PC-3 (cell line): Measurements from ENCODE around the gene CCDC192. TPM values are rescaled to one million over a fixed set of nuclear protein-coding genes. Genes with fewer than 3 reads are reported as not detected.

ENCODE experiments used
- ATAC-seq: fragments of 200-7000 bp; cut with Tn5 transposase; 2 replicates; pipeline ENCODE4 v1.9.1; 2020; ENCODE audit warnings: mild to moderate bottlenecking, moderate library complexity
- BruUV-seq: library from RNA; stranded (reverse); fragments of 400-500 nt; replicated peaks from 2 replicates; lab custom pipeline; 2021; lab: Mats Ljungman, UMichigan
- CTCF ChIA-PET: fragments of 300-600 bp; sonication (Branson Sonifier 250); formaldehyde crosslinking; loops from one replicate; lab custom pipeline; 2022; ENCODE audit warnings: antibody characterized with exemption; lab: Charles Lee
- POLR2A ChIA-PET: fragments of 300-600 bp; sonication (Branson Sonifier 250); formaldehyde crosslinking; loops from one replicate; lab custom pipeline; 2022; ENCODE audit warnings: antibody characterized with exemption; ENCODE audit not compliant: unreplicated experiment; lab: Charles Lee
- DNase-seq: peaks from one replicate; pipeline ENCODE4 v3.0.0-alpha.2; 2015
- H2AFZ ChIP-seq: fragments of 300-600 bp; sonication (generic); 2 replicates; pipeline ENCODE4 v1.6.0; 2016; ENCODE audit warnings: antibody characterized with exemption, low read length
- H3F3A ChIP-seq: fragments of 300-600 bp; sonication (generic); one replicate; pipeline ENCODE4 v1.6.0; 2017; ENCODE audit warnings: antibody characterized with exemption, low read length, control low read depth, mild to moderate bottlenecking; ENCODE audit not compliant: unreplicated experiment
- H3K27ac ChIP-seq: fragments of 300-600 bp; sonication (generic); 2 replicates; pipeline ENCODE4 v1.5.1; 2016; ENCODE audit warnings: mild to moderate bottlenecking, low read length
- H3K27me3 ChIP-seq: fragments of 300-600 bp; sonication (generic); 2 replicates; pipeline ENCODE4 v1.6.1; 2016; ENCODE audit warnings: low read length, mixed read lengths
- H3K36me3 ChIP-seq: fragments of 300-600 bp; sonication (generic); 2 replicates; pipeline ENCODE4 v1.6.1; 2016; ENCODE audit warnings: low read depth, mixed run types, low read length, mixed read lengths
- H3K4me1 ChIP-seq: fragments of 300-600 bp; sonication (generic); 2 replicates; pipeline ENCODE4 v1.5.1; 2016; ENCODE audit warnings: low read length; ENCODE audit not compliant: insufficient read depth
- H3K4me2 ChIP-seq: fragments of 300-600 bp; sonication (generic); 2 replicates; pipeline ENCODE4 v1.6.0; 2016; ENCODE audit warnings: low read length
- H3K4me3 ChIP-seq: fragments of 300-600 bp; sonication (generic); 2 replicates; pipeline ENCODE4 v1.5.1; 2016; ENCODE audit warnings: mild to moderate bottlenecking, low read length, mixed read lengths
- H3K79me2 ChIP-seq: fragments of 300-600 bp; sonication (generic); 2 replicates; pipeline ENCODE4 v1.6.1; 2017; ENCODE audit warnings: low read length, mixed read lengths
- H3K9ac ChIP-seq: fragments of 300-600 bp; sonication (generic); 2 replicates; pipeline ENCODE4 v1.6.0; 2016; ENCODE audit warnings: mild to moderate bottlenecking, low read length
- H3K9me2 ChIP-seq: fragments of 300-600 bp; sonication (generic); replicated peaks from 2 replicates; pipeline ENCODE4 v1.6.1; 2016; ENCODE audit warnings: mixed run types, low read length, mixed read lengths
- H3K9me3 ChIP-seq: fragments of 300-600 bp; sonication (generic); 2 replicates; pipeline ENCODE4 v1.6.1; 2016; ENCODE audit warnings: low read length, mixed read lengths
- H4K20me1 ChIP-seq: fragments of 300-600 bp; sonication (generic); 2 replicates; pipeline ENCODE4 v1.6.1; 2016; ENCODE audit warnings: low read length, mixed read lengths
- EZH2 ChIP-seq: fragments of 300-600 bp; sonication (generic); IDR thresholded peaks from one replicate; pipeline ENCODE4 v1.6.1; 2017; ENCODE audit warnings: antibody characterized with exemption, mild to moderate bottlenecking, low read length; ENCODE audit not compliant: unreplicated experiment
- EZH2phosphoT487 ChIP-seq: fragments of 300-600 bp; sonication (generic); IDR thresholded peaks from 2 replicates; pipeline ENCODE4 v1.6.1; 2018; ENCODE audit warnings: mild to moderate bottlenecking, antibody characterized with exemption, low read length, borderline replicate concordance
- intact Hi-C: fragments of 100-400 bp; cut with micrococcal nuclease; formaldehyde crosslinking; loops from 2 replicates; pipeline ENCODE4 v1.9.0; 2023
- total RNA-seq: library from RNA; depleted of rRNA; stranded (reverse); fragments of >200 nt; gene quantifications from 2 replicates; pipeline ENCODE4 v1.2.3, GENCODE V29; 2014
- TF ChIP-seq, protein P1 (sequence below): fragments of 300-600 bp; sonication (generic); conservative IDR thresholded peaks from 2 replicates; pipeline ENCODE4 v1.5.1; 2017; ENCODE audit warnings: antibody characterized with exemption, low read depth, mild to moderate bottlenecking, low read length

The CCDC192 gene
- total RNA-seq, 1 experiment from 2014 or later = not detected

DNA sequence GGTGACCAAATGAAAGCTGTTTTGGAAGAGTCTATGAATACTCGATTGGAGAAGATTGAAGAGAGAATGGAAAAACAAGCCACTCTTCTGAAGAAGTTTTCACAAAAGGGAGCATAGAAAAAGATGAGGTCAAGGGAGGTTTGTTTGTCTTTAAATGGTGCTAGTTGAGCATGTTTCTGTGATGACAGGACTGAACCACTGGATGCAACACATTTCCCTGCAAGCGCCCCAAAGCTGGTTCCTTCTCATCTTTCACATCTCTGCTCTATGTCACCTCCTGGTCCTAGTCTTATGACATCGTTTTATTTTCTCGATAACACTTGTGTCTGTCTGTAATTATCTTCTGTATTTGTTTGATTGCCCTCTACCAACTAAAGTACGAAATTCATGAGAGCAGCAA is 3.8 kb upstream of the CCDC192 start:
- DNase-seq (no peak), ATAC-seq (no peak)
- H3K79me2 ChIP-seq = no peaks in the 10 kb centered on the region
- no peak overlapping the region for H3K27ac ChIP-seq
- intact Hi-C loops = no loop called here
- H2AFZ ChIP-seq = no peak overlapping the region
- peaks cover 7% of the 10 kb centered on the region for H3K4me1 ChIP-seq
- ChIA-PET CTCF (interaction anchor here (0.6 kb wide), 1 partner anchor 738 kb away, joined by 7 read pairs; no protein-coding TSS in a partner anchor), POLR2A (no interaction called here)
- BruUV-seq = no TSS peak
- no peaks in the 10 kb centered on the region for H4K20me1 ChIP-seq
- no peak overlapping the region for H3K4me2 ChIP-seq
- H3K9me3 ChIP-seq = no peaks in the 10 kb centered on the region
- H3K27me3 ChIP-seq = peaks cover 70% of the 10 kb centered on the region
- TF ChIP-seq EZH2phosphoT487 = no peak
- TF ChIP-seq, protein P1, sequence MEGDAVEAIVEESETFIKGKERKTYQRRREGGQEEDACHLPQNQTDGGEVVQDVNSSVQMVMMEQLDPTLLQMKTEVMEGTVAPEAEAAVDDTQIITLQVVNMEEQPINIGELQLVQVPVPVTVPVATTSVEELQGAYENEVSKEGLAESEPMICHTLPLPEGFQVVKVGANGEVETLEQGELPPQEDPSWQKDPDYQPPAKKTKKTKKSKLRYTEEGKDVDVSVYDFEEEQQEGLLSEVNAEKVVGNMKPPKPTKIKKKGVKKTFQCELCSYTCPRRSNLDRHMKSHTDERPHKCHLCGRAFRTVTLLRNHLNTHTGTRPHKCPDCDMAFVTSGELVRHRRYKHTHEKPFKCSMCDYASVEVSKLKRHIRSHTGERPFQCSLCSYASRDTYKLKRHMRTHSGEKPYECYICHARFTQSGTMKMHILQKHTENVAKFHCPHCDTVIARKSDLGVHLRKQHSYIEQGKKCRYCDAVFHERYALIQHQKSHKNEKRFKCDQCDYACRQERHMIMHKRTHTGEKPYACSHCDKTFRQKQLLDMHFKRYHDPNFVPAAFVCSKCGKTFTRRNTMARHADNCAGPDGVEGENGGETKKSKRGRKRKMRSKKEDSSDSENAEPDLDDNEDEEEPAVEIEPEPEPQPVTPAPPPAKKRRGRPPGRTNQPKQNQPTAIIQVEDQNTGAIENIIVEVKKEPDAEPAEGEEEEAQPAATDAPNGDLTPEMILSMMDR = no peak
- TF ChIP-seq EZH2 = no peak
- H3K36me3 ChIP-seq = no peaks in the 10 kb centered on the region
- no peaks in the 10 kb centered on the region for H3F3A ChIP-seq
- no peak overlapping the region for H3K9ac ChIP-seq
- H3K9me2 ChIP-seq = no peaks in the 10 kb centered on the region
- H3K4me3 ChIP-seq = no peak overlapping the region

DNA sequence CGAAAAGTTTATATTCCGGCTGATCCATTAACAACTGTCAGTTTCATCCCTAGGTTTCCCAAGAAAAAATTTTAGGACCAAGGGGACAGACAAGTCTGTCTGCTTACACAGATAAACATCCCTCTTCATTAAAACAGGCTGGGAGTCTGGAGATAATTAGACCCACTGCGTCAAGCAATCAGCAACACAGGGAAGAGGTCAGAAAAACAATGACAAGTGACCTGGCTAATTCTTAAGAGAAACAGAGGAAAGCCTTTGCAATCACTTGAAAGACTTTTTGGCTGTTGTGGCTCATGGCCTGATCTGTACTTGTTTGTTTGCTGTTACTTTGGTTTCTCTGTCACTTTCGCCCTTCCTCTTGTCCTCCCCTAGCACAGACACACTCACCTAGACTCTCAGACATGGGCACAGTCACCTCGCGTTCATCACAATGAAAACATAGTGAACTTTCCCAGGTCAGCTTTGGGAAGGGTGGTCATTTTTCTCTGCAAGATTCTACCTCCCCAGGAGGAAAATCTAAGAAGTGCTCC is 2.9 kb upstream of the CCDC192 start:
- Histone ChIP-seq H2AFZ (no peak overlapping the region), H3K9me3 (no peaks in the 10 kb centered on the region), H3K4me3 (no peak overlapping the region), H3K9ac (no peak overlapping the region), H3K4me1 (peaks cover 12% of the 10 kb centered on the region), H3F3A (no peaks in the 10 kb centered on the region), H3K27ac (no peak overlapping the region), H3K36me3 (no peaks in the 10 kb centered on the region), H3K4me2 (no peak overlapping the region), H3K27me3 (peaks cover 61% of the 10 kb centered on the region), H3K9me2 (no peaks in the 10 kb centered on the region), H3K79me2 (no peaks in the 10 kb centered on the region), H4K20me1 (no peaks in the 10 kb centered on the region)
- no TSS peak for BruUV-seq
- ATAC-seq (no peak), DNase-seq (no peak)
- intact Hi-C loops = no loop called here
- ChIA-PET CTCF (no interaction called here), POLR2A (interaction anchor here (0.6 kb wide), 1 partner anchor 121 kb away, joined by 12 read pairs; no protein-coding TSS in a partner anchor)
- TF ChIP-seq EZH2 (no peak), EZH2phosphoT487 (no peak)
- TF ChIP-seq, protein P1 = no peak

- no peak overlapping the region for H3K4me3 ChIP-seq
- ATAC-seq (no peak), DNase-seq (no peak)
- no TSS peak for BruUV-seq
- intact Hi-C loops = no loop called here
- H3K36me3 ChIP-seq = no peaks in the 10 kb centered on the region
- no peaks in the 10 kb centered on the region for H3K9me3 ChIP-seq
- H3K27me3 ChIP-seq = peaks cover 44% of the 10 kb centered on the region
- POLR2A ChIA-PET = no interaction called here
- no peaks in the 10 kb centered on the region for H3K9me2 ChIP-seq
- H4K20me1 ChIP-seq = no peaks in the 10 kb centered on the region
- peaks cover 16% of the 10 kb centered on the region for H3K4me1 ChIP-seq
- TF ChIP-seq, protein P1 = no peak
- TF ChIP-seq EZH2 = no peak
- TF ChIP-seq EZH2phosphoT487 = no peak
- no peaks in the 10 kb centered on the region for H3K79me2 ChIP-seq
- CTCF ChIA-PET = interaction anchor here (0.6 kb wide), 1 partner anchor 71 kb away, joined by 3 read pairs; no protein-coding TSS in a partner anchor
- no peaks in the 10 kb centered on the region for H3F3A ChIP-seq
- no peak overlapping the region for H3K9ac ChIP-seq
- no peak overlapping the region for H3K27ac ChIP-seq
- H3K4me2 ChIP-seq = no peak overlapping the region
- no peak overlapping the region for H2AFZ ChIP-seq
Observed at GRCh38 chr5:127702434-127702833, 757 bp upstream of the CCDC192 start.
